DND-41 (cell line): ENCODE measurements around the gene KCNK3.

Source experiments
- ATAC-seq: fragments of 200-7000 bp; cut with Tn5 transposase; 3 replicates; pipeline ENCODE4 v1.9.1; 2021; ENCODE audit warnings: low read depth; ENCODE audit not compliant: insufficient read depth
- DNase-seq: peaks from one replicate; pipeline ENCODE4 v3.0.0-alpha.2; 2020
- H2AFZ ChIP-seq: 2 replicates; pipeline ENCODE4 v1.6.0; 2012; ENCODE audit warnings: low read depth, low read length
- H3K27ac ChIP-seq: 2 replicates; pipeline ENCODE4 v1.5.1; 2012; ENCODE audit warnings: low read length, inconsistent platforms
- H3K27me3 ChIP-seq: fragments of 200-600 bp; sonication (generic); 2 replicates; pipeline ENCODE4 v1.6.0; 2012; ENCODE audit warnings: low read length, mild to moderate bottlenecking, inconsistent platforms; ENCODE audit not compliant: insufficient read depth, poor library complexity
- H3K36me3 ChIP-seq: 2 replicates; pipeline ENCODE4 v1.5.1; 2012; ENCODE audit warnings: low read length, inconsistent platforms; ENCODE audit not compliant: insufficient read depth
- H3K4me1 ChIP-seq: 2 replicates; pipeline ENCODE4 v1.5.1; 2012; ENCODE audit warnings: mild to moderate bottlenecking, low read length; ENCODE audit not compliant: insufficient read depth
- H3K4me2 ChIP-seq: 2 replicates; pipeline ENCODE4 v1.6.0; 2012; ENCODE audit warnings: mild to moderate bottlenecking, moderate library complexity, low read length, inconsistent platforms; ENCODE audit not compliant: insufficient read depth
- H3K4me3 ChIP-seq, 2 experiments: fragments of 200-600 bp in 1 of 2; shearing (Covaris generic) in 1 of 2; 2 replicates each; pipeline ENCODE4 v1.5.1; 2012 to 2016; ENCODE audit warnings: inconsistent platforms in 2 of 2, low read length in 2 of 2, mild to moderate bottlenecking in 2 of 2, low read depth in 1 of 2, moderate library complexity in 1 of 2
- H3K79me2 ChIP-seq: 2 replicates; pipeline ENCODE4 v1.6.0; 2012; ENCODE audit warnings: low read length, inconsistent platforms; ENCODE audit not compliant: insufficient read depth
- H3K9ac ChIP-seq: 2 replicates; pipeline ENCODE4 v1.6.0; 2012; ENCODE audit warnings: low read depth, mild to moderate bottlenecking, inconsistent platforms, low read length, moderate library complexity
- H3K9me3 ChIP-seq: 2 replicates; pipeline ENCODE4 v1.5.1; 2012; ENCODE audit warnings: low read length, moderate library complexity, mild to moderate bottlenecking, inconsistent platforms; ENCODE audit not compliant: insufficient read depth, severe bottlenecking
- H4K20me1 ChIP-seq: 2 replicates; pipeline ENCODE4 v1.6.0; 2012; ENCODE audit warnings: low read length; ENCODE audit not compliant: insufficient read depth
- CTCF ChIP-seq: IDR thresholded peaks from 2 replicates; pipeline ENCODE4 v1.5.1; 2012; ENCODE audit warnings: borderline replicate concordance, low read length, moderate library complexity, mild to moderate bottlenecking; ENCODE audit not compliant: poor library complexity, severe bottlenecking; ENCODE audit errors: extremely low read depth
- EZH2 ChIP-seq: IDR thresholded peaks from 3 replicates; pipeline ENCODE4 v1.6.1; 2012; ENCODE audit warnings: borderline replicate concordance, low read depth, mild to moderate bottlenecking, moderate library complexity, low read length, inconsistent platforms; ENCODE audit not compliant: severe bottlenecking

The KCNK3 gene

GRCh38 chr2:26772064-26773001 is 79.8 kb downstream of the KCNK3 start:
- DNase-seq (no peak), ATAC-seq (peak; percentile 63)
- Histone ChIP-seq H3K4me3 (no peak overlapping the region), H3K36me3 (peaks cover 44% of the 10 kb centered on the region), H4K20me1 (peaks cover 63% of the 10 kb centered on the region), H3K4me2 (no peak overlapping the region), H3K27me3 (no peaks in the 10 kb centered on the region), H3K9ac (no peak overlapping the region), H2AFZ (no peak overlapping the region), H3K4me1 (peaks cover 3% of the 10 kb centered on the region; the same call in 1 of the 2 replicates), H3K79me2 (peaks cover 63% of the 10 kb centered on the region), H3K9me3 (no peaks in the 10 kb centered on the region), H3K27ac (no peak overlapping the region)
- TF ChIP-seq CTCF (no peak), EZH2 (no peak)

GRCh38 chr2:26776195-26776800 is 83.8 kb downstream of the KCNK3 start:
- ATAC-seq (no peak), DNase-seq (no peak)
- H3K4me2 ChIP-seq, result no peak overlapping the region
- H2AFZ ChIP-seq, result no peak overlapping the region
- no peaks in the 10 kb centered on the region for H3K9me3 ChIP-seq
- peaks cover 37% of the 10 kb centered on the region for H4K20me1 ChIP-seq
- peaks cover 29% of the 10 kb centered on the region for H3K79me2 ChIP-seq
- TF ChIP-seq EZH2 (no peak), CTCF (no peak)
- H3K36me3 ChIP-seq, result peaks cover 69% of the 10 kb centered on the region
- H3K4me3 ChIP-seq, result no peak overlapping the region
- H3K4me1 ChIP-seq, result no peaks in the 10 kb centered on the region
- H3K27me3 ChIP-seq, result no peaks in the 10 kb centered on the region
- H3K27ac ChIP-seq, result no peak overlapping the region
- H3K9ac ChIP-seq, result no peak overlapping the region

GRCh38 chr2:26778098-26778497 is 85.6 kb downstream of the KCNK3 start:
- no peak overlapping the region for H3K4me3 ChIP-seq
- H3K79me2 ChIP-seq, result peaks cover 12% of the 10 kb centered on the region
- peaks cover 70% of the 10 kb centered on the region for H3K36me3 ChIP-seq
- H3K4me1 ChIP-seq, result no peaks in the 10 kb centered on the region
- no peak overlapping the region for H3K27ac ChIP-seq
- DNase-seq (no peak), ATAC-seq (no peak)
- no peaks in the 10 kb centered on the region for H3K9me3 ChIP-seq
- no peak overlapping the region for H2AFZ ChIP-seq
- H3K4me2 ChIP-seq, result no peak overlapping the region
- no peaks in the 10 kb centered on the region for H3K27me3 ChIP-seq
- H3K9ac ChIP-seq, result no peak overlapping the region
- H4K20me1 ChIP-seq, result peaks cover 26% of the 10 kb centered on the region
- TF ChIP-seq CTCF (no peak), EZH2 (no peak)
